Duodenal mucosa (tissue), 2 donors: ENCODE measurements around the gene SNX33.

Experiments used
- H3K27ac ChIP-seq: one replicate; pipeline ENCODE4 v1.7.0; 2013; ENCODE audit warnings: low read depth, low read length
- H3K27me3 ChIP-seq, 2 donors: one replicate each; pipeline ENCODE4 v1.7.0; 2013; ENCODE audit warnings: low read length in 2 of 2, control low read depth in 1 of 2; ENCODE audit not compliant: insufficient read depth in 2 of 2, control insufficient read depth in 1 of 2
- H3K36me3 ChIP-seq, 2 donors: one replicate each; pipeline ENCODE4 v1.7.0; 2013; ENCODE audit warnings: low read length in 2 of 2, control low read depth in 1 of 2; ENCODE audit not compliant: insufficient read depth in 2 of 2, control insufficient read depth in 1 of 2
- H3K4me1 ChIP-seq, 2 donors: one replicate each; pipeline ENCODE4 v1.7.0; 2013; ENCODE audit warnings: low read length in 2 of 2, control low read depth in 1 of 2; ENCODE audit not compliant: insufficient read depth in 2 of 2, control insufficient read depth in 1 of 2
- H3K4me3 ChIP-seq, 2 donors: one replicate each; pipeline ENCODE4 v1.7.0; 2013; ENCODE audit warnings: low read length in 2 of 2, low read depth in 1 of 2
- H3K9ac ChIP-seq, 2 donors: one replicate each; pipeline ENCODE4 v1.7.0; 2013; ENCODE audit warnings: low read length in 2 of 2, low read depth in 1 of 2
- H3K9me3 ChIP-seq, 2 donors: one replicate each; pipeline ENCODE4 v1.7.0; 2013; ENCODE audit warnings: low read length in 2 of 2, control low read depth in 1 of 2; ENCODE audit not compliant: control insufficient read depth in 1 of 2

Gene SNX33

DNA sequence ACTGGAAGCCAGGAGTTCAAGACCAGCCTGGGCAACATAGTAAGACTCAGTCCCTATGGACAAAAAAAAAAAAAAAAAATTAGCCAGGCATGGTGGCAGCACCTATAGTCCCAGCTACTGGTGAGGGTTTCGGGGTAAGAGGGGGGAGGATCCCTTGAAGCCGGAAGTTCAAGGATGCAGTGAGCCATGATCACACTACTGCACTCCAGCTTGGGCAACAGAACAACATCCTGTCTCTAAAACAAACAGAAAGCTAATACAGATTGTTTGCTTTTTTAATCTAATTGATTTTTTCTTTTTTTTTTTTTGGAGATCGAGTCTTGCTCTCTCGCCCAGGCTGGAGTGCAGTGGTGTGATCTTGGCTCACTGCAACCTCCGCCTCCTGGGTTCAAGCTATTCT, 6.1 kb upstream of the SNX33 start:
- H3K27me3 ChIP-seq: no peaks in the 10 kb centered on the region

DNA sequence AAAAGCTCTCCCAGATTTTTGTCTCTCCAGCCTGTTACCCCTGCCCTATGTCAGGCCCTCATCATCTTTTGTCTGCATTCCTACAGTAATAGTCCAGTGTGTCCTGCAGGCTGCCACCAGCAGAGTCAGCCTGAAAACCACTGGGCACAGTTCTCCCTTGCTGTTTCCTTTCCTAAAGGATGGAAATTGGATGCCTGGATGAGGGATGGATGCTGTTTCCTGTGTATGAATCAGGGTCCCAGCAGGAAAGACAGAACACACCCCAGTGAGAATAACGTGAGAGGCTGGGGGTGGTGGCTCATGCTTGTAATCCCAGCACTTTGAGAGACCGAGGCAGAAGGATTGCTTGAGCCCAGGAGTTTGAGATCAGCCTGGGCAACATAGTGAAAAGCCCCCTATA, 3.3 kb upstream of the SNX33 start:
- H3K4me3 ChIP-seq: no peak overlapping the region
- H3K4me1 ChIP-seq: peaks cover 19 to 28% of the 10 kb centered on the region in 2 donors
- no peaks in the 10 kb centered on the region for H3K27me3 ChIP-seq
- H3K9me3 ChIP-seq: no peaks in the 10 kb centered on the region
- no peak overlapping the region for H3K27ac ChIP-seq
- H3K9ac ChIP-seq: no peak overlapping the region
- peaks cover 0 to 2% of the 10 kb centered on the region in 2 donors for H3K36me3 ChIP-seq

More for the DNA sequence above, 6.1 kb upstream of the SNX33 start:
- Histone ChIP-seq H3K36me3 (no peaks in the 10 kb centered on the region), H3K9me3 (no peaks in the 10 kb centered on the region), H3K4me1 (peaks cover 22 to 40% of the 10 kb centered on the region in 2 donors), H3K4me3 (no peak overlapping the region), H3K27ac (no peak overlapping the region), H3K9ac (no peak overlapping the region)

DNA sequence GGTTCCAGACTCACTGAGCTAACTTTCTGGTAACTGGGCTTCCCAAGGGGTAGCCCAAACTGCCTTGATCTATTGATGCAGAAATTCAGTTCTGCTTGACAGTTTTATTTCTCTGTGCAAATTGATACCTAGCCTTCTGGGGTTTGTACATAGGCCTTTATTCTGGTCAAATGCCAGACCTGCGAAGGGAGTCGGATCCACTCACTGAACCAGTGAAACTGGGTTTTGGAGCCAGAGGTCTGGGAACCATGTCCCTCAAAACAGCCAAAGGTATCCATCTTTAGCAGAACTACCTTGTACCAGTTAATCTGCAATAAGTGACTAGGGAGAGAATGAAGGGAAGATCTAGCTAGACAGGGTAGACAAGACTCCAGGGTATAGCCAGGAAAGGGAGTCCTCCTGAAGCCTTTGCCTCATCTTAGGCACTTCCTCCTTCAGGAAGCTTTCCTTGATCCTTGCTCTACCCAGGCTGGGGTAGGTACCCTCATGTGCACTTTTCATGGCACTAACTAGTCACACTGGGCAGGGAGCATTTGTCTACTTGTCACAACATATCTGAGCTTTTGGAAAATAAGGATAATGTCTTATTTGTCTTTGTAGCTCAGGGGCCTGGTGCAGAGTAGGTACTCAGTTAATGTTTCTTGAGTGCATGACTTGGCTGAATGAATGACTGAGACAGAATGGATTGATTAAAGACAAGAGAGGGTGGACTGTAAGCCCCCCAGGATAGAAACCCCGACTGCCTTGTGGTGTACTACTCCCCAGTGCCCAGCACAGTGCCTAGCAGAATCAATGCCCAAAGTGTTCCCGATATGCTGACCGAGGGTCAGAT, 1.4 kb upstream of the SNX33 start:
- Histone ChIP-seq H3K4me1 (peaks cover 32 to 39% of the 10 kb centered on the region in 2 donors), H3K9me3 (no peaks in the 10 kb centered on the region), H3K27ac (peak overlapping the region; percentile 92), H3K9ac (peak overlapping the region; percentile 91 to 96), H3K27me3 (no peaks in the 10 kb centered on the region), H3K36me3 (peaks cover 0 to 17% of the 10 kb centered on the region in 2 donors), H3K4me3 (peak overlapping the region; percentile 87 to 97)

DNA sequence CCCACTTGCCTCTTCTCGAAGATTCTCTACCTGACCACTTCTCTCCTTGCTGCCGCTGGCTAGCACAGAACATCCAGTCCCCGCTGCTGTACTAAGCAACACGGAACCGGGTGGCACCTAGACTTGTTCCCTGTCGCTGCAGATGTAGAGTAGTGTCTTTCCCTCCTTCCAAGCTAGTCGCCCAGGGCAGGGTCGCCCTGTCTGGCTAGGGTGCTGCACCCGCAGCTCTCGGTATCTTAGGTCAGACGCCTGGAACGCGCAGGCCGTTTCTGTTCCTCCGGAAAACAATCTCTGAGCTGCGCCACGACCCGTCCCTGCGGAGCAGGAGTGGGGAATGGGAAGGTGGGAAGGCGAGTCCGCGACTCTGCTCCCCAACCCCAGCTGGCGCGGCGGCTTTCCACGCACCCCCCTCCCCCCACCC, 758 bp upstream of the SNX33 start:
- peaks cover 38 to 42% of the 10 kb centered on the region in 2 donors for H3K4me1 ChIP-seq

DNA sequence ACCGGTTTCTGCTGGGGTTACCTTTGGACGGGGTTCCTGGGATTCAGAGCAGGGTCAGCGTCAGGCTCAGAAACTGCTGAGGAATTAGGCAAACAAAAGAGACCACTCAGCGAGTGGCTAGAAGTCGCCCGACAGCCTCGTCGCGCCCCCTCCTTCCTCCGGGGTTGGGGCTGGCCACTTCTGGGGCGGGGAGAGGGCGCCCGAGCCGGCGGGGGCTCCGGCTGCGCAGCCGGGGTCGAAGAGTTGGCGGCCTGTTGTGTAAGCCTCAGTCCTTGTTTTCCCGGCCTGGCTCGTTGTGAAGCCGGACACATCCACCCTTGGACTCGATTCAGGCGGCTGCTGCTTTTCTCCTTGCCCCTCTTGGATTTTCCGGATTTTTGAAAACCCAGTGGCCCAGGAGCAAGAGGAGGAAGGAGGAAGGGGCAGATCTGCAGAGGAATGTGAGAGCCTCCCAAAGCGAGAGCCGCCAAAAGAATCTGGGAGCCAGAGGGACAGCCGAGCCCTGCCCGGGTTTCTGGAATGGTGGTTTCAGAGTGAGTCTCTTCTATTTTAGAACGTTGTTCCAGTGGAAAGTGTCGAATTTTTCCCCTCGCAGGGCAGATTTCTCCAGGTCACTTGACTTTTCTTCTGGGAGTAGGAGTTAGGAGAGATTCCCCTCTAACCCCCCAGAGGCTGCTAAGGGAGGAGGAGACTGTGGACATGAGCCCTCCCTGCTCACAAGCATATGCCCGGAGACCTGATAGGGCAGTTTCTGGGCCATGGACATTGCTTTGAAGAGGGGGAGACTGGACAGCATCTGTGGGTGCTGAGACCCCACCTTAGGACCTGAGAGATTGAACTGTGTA, 666 bp downstream of the SNX33 start:
- H3K27ac ChIP-seq: peak overlapping the region; percentile 92
- H3K4me1 ChIP-seq: peaks cover 44 to 55% of the 10 kb centered on the region in 2 donors
- peak overlapping the region; percentile 91 to 96 for H3K9ac ChIP-seq
- H3K4me3 ChIP-seq: peak overlapping the region; percentile 87 to 97
- peaks cover 0 to 18% of the 10 kb centered on the region in 2 donors for H3K36me3 ChIP-seq
- H3K27me3 ChIP-seq: no peaks in the 10 kb centered on the region
- no peaks in the 10 kb centered on the region for H3K9me3 ChIP-seq

More for the DNA sequence above, 758 bp upstream of the SNX33 start:
- Histone ChIP-seq H3K27me3 (no peaks in the 10 kb centered on the region), H3K9me3 (no peaks in the 10 kb centered on the region), H3K27ac (peak overlapping the region; percentile 92), H3K36me3 (peaks cover 0 to 18% of the 10 kb centered on the region in 2 donors), H3K4me3 (peak overlapping the region; percentile 87 to 97), H3K9ac (peak overlapping the region; percentile 91 to 96)

DNA sequence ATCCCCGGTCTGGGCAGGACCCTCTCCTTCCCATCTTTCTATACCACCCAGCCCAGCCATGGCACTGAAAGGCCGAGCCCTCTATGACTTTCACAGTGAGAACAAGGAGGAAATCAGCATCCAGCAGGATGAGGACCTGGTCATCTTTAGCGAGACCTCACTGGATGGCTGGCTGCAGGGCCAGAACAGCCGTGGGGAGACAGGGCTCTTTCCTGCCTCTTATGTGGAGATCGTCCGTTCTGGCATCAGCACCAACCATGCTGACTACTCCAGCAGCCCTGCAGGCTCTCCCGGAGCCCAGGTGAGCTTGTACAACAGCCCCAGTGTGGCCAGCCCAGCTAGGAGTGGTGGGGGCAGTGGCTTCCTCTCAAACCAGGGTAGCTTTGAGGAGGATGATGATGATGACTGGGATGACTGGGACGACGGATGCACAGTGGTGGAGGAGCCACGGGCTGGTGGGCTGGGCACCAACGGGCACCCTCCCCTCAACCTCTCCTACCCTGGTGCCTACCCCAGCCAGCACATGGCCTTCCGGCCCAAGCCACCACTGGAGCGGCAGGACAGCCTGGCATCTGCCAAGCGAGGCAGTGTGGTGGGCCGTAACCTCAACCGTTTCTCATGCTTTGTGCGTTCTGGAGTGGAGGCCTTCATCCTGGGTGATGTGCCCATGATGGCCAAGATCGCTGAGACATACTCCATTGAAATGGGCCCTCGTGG, 1.5 kb downstream of the SNX33 start:
- Histone ChIP-seq H3K4me1 (peaks cover 46 to 60% of the 10 kb centered on the region in 2 donors), H3K27ac (no peak overlapping the region), H3K9ac (peak overlapping the region; percentile 91 to 96), H3K36me3 (peaks cover 0 to 20% of the 10 kb centered on the region in 2 donors), H3K9me3 (no peaks in the 10 kb centered on the region), H3K27me3 (no peaks in the 10 kb centered on the region), H3K4me3 (peak overlapping the region; percentile 87 to 97)

DNA sequence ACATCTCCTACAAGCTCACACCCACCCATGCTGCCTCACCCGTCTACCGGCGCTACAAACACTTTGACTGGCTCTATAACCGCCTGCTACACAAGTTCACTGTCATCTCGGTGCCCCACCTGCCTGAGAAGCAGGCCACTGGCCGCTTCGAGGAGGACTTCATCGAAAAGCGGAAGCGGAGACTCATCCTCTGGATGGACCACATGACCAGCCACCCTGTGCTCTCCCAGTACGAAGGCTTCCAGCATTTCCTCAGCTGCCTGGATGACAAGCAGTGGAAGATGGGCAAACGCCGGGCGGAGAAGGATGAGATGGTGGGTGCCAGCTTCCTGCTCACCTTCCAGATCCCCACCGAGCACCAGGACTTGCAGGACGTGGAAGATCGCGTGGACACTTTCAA, 2.1 kb downstream of the SNX33 start:
- Histone ChIP-seq H3K9ac (no peak overlapping the region), H3K4me1 (peaks cover 50 to 66% of the 10 kb centered on the region in 2 donors)

DNA sequence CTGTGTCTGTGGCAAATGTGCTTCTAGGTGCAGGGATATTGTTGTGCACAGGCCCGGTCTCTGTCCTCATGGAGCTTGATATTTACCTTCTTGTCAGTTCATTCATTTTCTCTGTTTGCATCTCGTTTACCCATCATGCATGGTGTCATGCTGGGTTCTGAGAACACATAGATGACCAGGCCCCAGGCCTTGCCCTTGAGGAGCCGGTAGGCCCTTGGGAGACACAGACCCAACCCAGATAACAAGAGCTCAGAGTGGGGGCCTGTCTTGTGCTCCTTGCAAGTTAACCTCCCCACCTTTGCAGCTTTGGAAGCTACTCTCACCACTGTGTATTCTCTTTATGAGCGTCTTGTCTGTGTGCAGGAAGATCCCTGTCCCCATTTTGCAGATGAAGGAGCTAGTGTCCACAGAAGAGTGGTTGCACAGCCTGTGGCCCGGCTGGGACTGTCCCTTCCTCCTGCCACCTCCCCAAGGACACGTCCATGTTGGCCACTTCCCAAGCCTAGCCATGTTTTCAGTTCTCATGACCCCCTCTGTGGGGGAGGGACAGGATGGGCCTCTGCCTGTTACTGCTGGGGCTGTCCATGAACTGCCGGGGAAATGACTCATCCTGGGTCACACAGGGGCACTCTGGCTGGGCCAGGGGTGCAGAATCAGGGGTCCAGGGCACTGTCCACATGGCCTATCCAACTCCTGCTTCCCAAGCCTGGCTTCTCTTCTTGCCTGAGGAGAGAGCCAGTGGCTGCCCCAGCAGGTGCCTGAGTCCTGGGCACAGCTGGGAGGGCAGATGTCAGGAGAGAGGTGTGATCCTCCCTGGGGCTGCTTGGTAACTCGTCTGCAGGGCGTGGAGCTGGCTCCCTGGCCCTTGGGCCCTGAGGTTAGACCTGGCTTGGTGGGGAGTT, 3.4 kb downstream of the SNX33 start:
- Histone ChIP-seq H3K9ac (peak overlapping the region; percentile 44 to 60), H3K4me1 (peaks cover 53 to 72% of the 10 kb centered on the region in 2 donors), H3K27me3 (no peaks in the 10 kb centered on the region), H3K9me3 (no peaks in the 10 kb centered on the region), H3K4me3 (peak overlapping the region; percentile 62 to 97), H3K27ac (no peak overlapping the region), H3K36me3 (peaks cover 0 to 22% of the 10 kb centered on the region in 2 donors)

More for the DNA sequence above, 2.1 kb downstream of the SNX33 start:
- H3K4me3 ChIP-seq: peak overlapping the region; percentile 62 to 97
- H3K27me3 ChIP-seq: no peaks in the 10 kb centered on the region
- H3K27ac ChIP-seq: no peak overlapping the region
- peaks cover 0 to 22% of the 10 kb centered on the region in 2 donors for H3K36me3 ChIP-seq
- no peaks in the 10 kb centered on the region for H3K9me3 ChIP-seq
